ENCODE measurements around the gene BRD4.

Gene BRD4

DNA sequence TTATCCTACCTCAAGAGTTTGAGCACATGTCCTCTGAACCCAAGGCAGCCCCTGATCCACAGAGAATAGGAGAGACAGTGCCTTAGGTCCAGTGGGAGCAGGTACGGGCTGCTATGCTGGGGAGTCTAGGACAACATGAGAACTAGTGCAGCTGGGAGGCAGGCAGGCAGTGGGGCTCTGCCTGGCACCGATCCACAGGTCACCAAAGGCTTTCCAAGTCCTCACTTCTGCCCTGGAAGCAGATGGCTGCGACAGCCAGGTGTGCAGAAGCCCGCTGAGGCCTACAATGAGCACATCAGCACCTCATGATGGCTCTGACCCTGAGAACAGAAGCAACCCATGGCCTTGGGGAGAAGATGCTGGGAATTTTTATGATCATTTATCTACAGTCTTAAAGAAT, 70.3 kb downstream of the BRD4 start:
- TF ChIP-seq, protein P1, sequence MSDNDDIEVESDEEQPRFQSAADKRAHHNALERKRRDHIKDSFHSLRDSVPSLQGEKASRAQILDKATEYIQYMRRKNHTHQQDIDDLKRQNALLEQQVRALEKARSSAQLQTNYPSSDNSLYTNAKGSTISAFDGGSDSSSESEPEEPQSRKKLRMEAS (IDR thresholded peaks at IDR 0.05) = no peak
- TF ChIP-seq NFIC (IDR thresholded peaks at IDR 0.05) (no peak), TAF1 (IDR thresholded peaks at IDR 0.05; ENCODE audit: low read depth) (no peak), TEAD4 (IDR thresholded peaks at IDR 0.05) (no peak), CEBPB (IDR thresholded peaks at IDR 0.05) (no peak), EGR1 (IDR thresholded peaks at IDR 0.05) (no peak), FOXM1 (IDR thresholded peaks at IDR 0.05; ENCODE audit: borderline replicate concordance, low read depth) (no peak), ZBTB7A (IDR thresholded peaks at IDR 0.05; ENCODE audit: low read depth) (no peak), EP300 (IDR thresholded peaks at IDR 0.05; ENCODE audit: borderline replicate concordance) (no peak), CREB1 (IDR thresholded peaks at IDR 0.05; ENCODE audit: low read depth) (no peak), YY1 (IDR thresholded peaks at IDR 0.05; ENCODE audit: low read depth) (no peak), RAD21 (IDR thresholded peaks at IDR 0.05; ENCODE audit: low read depth) (no peak)
- TF ChIP-seq, protein P2, sequence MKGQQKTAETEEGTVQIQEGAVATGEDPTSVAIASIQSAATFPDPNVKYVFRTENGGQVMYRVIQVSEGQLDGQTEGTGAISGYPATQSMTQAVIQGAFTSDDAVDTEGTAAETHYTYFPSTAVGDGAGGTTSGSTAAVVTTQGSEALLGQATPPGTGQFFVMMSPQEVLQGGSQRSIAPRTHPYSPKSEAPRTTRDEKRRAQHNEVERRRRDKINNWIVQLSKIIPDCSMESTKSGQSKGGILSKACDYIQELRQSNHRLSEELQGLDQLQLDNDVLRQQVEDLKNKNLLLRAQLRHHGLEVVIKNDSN (IDR thresholded peaks at IDR 0.05) = no peak
- TF ChIP-seq, protein P3, sequence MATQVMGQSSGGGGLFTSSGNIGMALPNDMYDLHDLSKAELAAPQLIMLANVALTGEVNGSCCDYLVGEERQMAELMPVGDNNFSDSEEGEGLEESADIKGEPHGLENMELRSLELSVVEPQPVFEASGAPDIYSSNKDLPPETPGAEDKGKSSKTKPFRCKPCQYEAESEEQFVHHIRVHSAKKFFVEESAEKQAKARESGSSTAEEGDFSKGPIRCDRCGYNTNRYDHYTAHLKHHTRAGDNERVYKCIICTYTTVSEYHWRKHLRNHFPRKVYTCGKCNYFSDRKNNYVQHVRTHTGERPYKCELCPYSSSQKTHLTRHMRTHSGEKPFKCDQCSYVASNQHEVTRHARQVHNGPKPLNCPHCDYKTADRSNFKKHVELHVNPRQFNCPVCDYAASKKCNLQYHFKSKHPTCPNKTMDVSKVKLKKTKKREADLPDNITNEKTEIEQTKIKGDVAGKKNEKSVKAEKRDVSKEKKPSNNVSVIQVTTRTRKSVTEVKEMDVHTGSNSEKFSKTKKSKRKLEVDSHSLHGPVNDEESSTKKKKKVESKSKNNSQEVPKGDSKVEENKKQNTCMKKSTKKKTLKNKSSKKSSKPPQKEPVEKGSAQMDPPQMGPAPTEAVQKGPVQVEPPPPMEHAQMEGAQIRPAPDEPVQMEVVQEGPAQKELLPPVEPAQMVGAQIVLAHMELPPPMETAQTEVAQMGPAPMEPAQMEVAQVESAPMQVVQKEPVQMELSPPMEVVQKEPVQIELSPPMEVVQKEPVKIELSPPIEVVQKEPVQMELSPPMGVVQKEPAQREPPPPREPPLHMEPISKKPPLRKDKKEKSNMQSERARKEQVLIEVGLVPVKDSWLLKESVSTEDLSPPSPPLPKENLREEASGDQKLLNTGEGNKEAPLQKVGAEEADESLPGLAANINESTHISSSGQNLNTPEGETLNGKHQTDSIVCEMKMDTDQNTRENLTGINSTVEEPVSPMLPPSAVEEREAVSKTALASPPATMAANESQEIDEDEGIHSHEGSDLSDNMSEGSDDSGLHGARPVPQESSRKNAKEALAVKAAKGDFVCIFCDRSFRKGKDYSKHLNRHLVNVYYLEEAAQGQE (IDR thresholded peaks at IDR 0.05; ENCODE audit: low read depth) = no peak

DNA sequence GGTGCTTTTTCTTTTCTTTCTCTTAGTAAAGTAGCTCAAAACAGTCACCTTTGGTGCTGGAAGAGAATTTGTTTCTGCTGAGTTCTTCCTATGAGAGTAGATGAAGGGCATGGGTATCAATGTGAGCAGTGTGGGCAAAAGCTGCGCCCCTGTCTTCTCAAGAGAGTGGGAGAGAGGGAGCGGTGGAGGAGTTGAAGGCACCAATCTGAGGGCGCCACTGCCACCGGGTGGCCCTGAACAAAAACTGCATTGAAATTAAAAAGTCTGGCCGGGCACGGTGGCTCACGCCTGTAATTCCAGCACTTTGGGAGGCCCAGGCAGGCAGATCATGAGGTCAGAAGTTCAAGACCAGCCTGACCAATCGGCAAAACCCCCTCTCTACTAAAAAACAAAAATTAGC, 71.4 kb downstream of the BRD4 start:
- TF ChIP-seq RAD21 (IDR thresholded peaks at IDR 0.05; ENCODE audit: low read depth) (peak; percentile 45), CEBPB (IDR thresholded peaks at IDR 0.05) (no peak)

DNA sequence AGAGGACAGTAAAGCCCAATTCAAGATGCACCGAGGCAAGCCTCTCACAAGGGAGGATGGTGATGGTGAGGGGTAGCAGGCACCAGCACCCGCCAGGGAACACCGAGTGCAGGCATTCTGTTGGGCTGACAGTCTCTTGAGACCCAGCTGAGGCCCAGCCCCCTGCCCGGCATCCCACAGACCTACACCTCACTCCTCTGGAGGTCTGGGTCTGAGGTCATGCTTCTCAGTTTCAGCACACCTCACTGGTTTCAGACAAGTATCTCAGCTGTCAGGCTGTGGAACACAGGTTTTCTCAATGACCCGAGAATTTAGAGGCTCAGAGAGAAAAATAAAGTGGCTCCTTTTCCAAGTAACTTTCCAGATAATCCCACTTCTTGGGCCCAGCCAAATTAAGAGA, 72.4 kb downstream of the BRD4 start:
- TF ChIP-seq, protein P1 (IDR thresholded peaks at IDR 0.05) = no peak
- TF ChIP-seq CREB1 (IDR thresholded peaks at IDR 0.05; ENCODE audit: low read depth) = no peak
- TF ChIP-seq EGR1 (IDR thresholded peaks at IDR 0.05) = no peak
- no peak for TF ChIP-seq TAF1 (IDR thresholded peaks at IDR 0.05; ENCODE audit: low read depth)
- TF ChIP-seq, protein P3 (IDR thresholded peaks at IDR 0.05; ENCODE audit: low read depth) = no peak
- TF ChIP-seq NFIC (IDR thresholded peaks at IDR 0.05) = no peak
- TF ChIP-seq TCF12 (IDR thresholded peaks at IDR 0.05; ENCODE audit: low read depth) = no peak
- no peak for TF ChIP-seq YY1 (IDR thresholded peaks at IDR 0.05; ENCODE audit: low read depth)
- TF ChIP-seq CEBPB (IDR thresholded peaks at IDR 0.05) = no peak
- no peak for TF ChIP-seq ZBTB7A (IDR thresholded peaks at IDR 0.05; ENCODE audit: low read depth)
- no peak for TF ChIP-seq FOXM1 (IDR thresholded peaks at IDR 0.05; ENCODE audit: borderline replicate concordance, low read depth)
- no peak for TF ChIP-seq RAD21 (IDR thresholded peaks at IDR 0.05; ENCODE audit: low read depth)
- TF ChIP-seq, protein P2 (IDR thresholded peaks at IDR 0.05) = no peak

DNA sequence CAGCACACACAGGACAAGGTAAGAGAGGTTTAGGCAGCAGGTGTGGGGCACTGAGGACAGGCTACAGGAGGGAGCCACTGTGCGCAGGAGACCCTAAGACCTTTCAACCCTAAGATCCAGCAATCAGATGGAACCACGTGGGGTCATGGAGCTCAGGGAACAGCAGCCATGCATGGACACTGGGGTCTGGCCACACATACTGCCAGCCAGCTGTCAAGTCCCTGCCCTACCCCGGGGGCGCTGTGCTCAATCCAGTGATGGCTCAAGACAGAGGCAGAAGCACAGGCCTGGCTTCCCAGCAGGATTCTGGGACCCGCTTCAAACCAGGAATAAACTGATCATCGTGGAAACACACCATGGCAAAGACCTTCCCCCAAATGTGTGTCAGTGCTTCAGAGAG, 74.6 kb downstream of the BRD4 start:
- TF ChIP-seq EP300 (IDR thresholded peaks at IDR 0.05; ENCODE audit: borderline replicate concordance) (no peak), NFIC (IDR thresholded peaks at IDR 0.05) (no peak), YY1 (IDR thresholded peaks at IDR 0.05; ENCODE audit: low read depth) (no peak), RAD21 (IDR thresholded peaks at IDR 0.05; ENCODE audit: low read depth) (no peak), CREB1 (IDR thresholded peaks at IDR 0.05; ENCODE audit: low read depth) (no peak), FOXM1 (IDR thresholded peaks at IDR 0.05; ENCODE audit: borderline replicate concordance, low read depth) (no peak), ZBTB7A (IDR thresholded peaks at IDR 0.05; ENCODE audit: low read depth) (no peak), CEBPB (IDR thresholded peaks at IDR 0.05) (no peak), TCF12 (IDR thresholded peaks at IDR 0.05; ENCODE audit: low read depth) (no peak), TAF1 (IDR thresholded peaks at IDR 0.05; ENCODE audit: low read depth) (no peak)
- TF ChIP-seq, protein P1 (IDR thresholded peaks at IDR 0.05) = no peak
- TF ChIP-seq, protein P3 (IDR thresholded peaks at IDR 0.05; ENCODE audit: low read depth) = no peak
